ENCODE data around the gene MRPL36. TPM values are rescaled to one million over a fixed set of nuclear protein-coding genes. Genes with fewer than 3 reads are reported as not detected.

MRPL36 gene
- total and polyA plus RNA-seq, 2 donors (not counting 3 experiments of a cell fraction or from before 2014, with no cell fraction given) = 70.3 to 72.7 TPM

DNA sequence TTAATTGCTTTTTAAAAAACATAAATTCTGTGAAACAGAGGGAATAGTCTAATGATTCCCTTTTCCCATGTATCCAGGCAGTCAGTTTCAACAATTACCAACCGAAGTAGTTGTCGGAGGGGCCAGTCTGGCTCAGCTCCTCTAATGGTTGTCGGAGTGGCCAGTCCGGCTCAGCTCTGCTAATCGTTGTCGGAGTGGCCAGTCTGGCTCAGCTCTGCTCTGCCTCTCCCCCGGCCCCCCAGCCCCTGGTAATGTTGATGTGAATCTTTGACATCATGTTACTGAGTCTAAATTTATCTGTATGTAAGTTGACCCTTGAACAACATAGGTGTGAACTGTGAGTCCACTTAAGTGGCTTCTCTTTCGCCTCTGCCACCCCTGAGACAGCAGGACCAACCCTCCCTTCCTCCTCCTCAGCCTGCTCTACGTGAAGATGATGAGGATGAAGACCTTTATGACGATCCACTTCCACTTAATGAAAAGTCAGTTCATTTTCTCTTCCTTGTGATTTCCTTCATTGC, 11.0 kb upstream of the MRPL36 start:
- no peak overlapping the region for H2AFZ ChIP-seq (ENCODE audit: low read depth, low read length)
- ChIA-PET POLR2A (no interaction called here), CTCF (interaction anchor here (1.1 kb wide), 1 partner anchor 13 kb away, joined by 3 read pairs; no protein-coding TSS in a partner anchor)
- H3K9me1 ChIP-seq (replicated peaks; ENCODE audit: control insufficient read depth, extremely low read depth, insufficient read depth, low read length) = no peaks in the 10 kb centered on the region
- H3K36me3 ChIP-seq (ENCODE audit: control insufficient read depth in 2 of 2, extremely low read depth in 1 of 2, insufficient read depth in 2 of 2, low read length in 2 of 2) = peaks cover 12 to 47% of the 10 kb centered on the region in 2 experiments
- FAIRE-seq (no peak), DNase-seq (ENCODE audit: low read depth, low spot score) (no peak)
- no peaks in the 10 kb centered on the region for H3K4me1 ChIP-seq (ENCODE audit: control insufficient read depth, extremely low read depth, insufficient read depth, low read length)
- BruUV-seq (replicated peaks) = no TSS peak
- H3K9me3 ChIP-seq (replicated peaks; ENCODE audit: control insufficient read depth, insufficient read depth, low read length) = no peaks in the 10 kb centered on the region
- H3K4me3 ChIP-seq (replicated peaks in 1 of 3; ENCODE audit: insufficient read depth in 1 of 3, low read depth in 1 of 3, low read length in 3 of 3) = no peak overlapping the region
- H3K27ac ChIP-seq (ENCODE audit: insufficient read depth, low read depth, low read length) = no peak overlapping the region
- dilution Hi-C loops (cut with MboI; ENCODE audit: extremely low pct_ligation_motif_present, low sequenced_read_pairs) = no loop called here
- peaks cover 49% of the 10 kb centered on the region for H3K79me2 ChIP-seq (ENCODE audit: control insufficient read depth, insufficient read depth, low read length)
- no peaks in the 10 kb centered on the region for H4K20me1 ChIP-seq (replicated peaks; ENCODE audit: control insufficient read depth, extremely low read depth, insufficient read depth, low read length)
- no peaks in the 10 kb centered on the region for H3K27me3 ChIP-seq (ENCODE audit: control insufficient read depth in 2 of 2, insufficient read depth in 2 of 2, low read length in 2 of 2)
- no peak overlapping the region for H3K4me2 ChIP-seq (ENCODE audit: insufficient read depth, low read length)
- intact Hi-C loops (cut with micrococcal nuclease) = no loop called here
- no peak overlapping the region for H3K9ac ChIP-seq (replicated peaks; ENCODE audit: extremely low read depth, insufficient read depth, low read length)
- no peak for TF ChIP-seq JUN (IDR thresholded peaks at IDR 0.05; ENCODE audit: borderline replicate concordance, insufficient read depth, insufficient read length, low read depth)
- no peak for TF ChIP-seq FOS (IDR thresholded peaks at IDR 0.05; ENCODE audit: borderline replicate concordance, insufficient read depth, low read length)
- TF ChIP-seq GATA2 (IDR thresholded peaks at IDR 0.05; ENCODE audit: insufficient read depth, insufficient read length, low read depth, low read length) = no peak
- TF ChIP-seq MYC (IDR thresholded peaks at IDR 0.05; ENCODE audit: low read depth, low read length) = no peak
- TF ChIP-seq POLR2AphosphoS5 (IDR thresholded peaks at IDR 0.05; ENCODE audit: insufficient read depth, low read depth, low read length) = no peak
- TF ChIP-seq EZH2 (IDR thresholded peaks at IDR 0.05; ENCODE audit: borderline replicate concordance, low read depth, low read length, severe bottlenecking) = no peak
- TF ChIP-seq POLR2A (IDR thresholded peaks at IDR 0.05; ENCODE audit: low read depth, low read length) = no peak
- TF ChIP-seq MAX (IDR thresholded peaks at IDR 0.05; ENCODE audit: insufficient read depth, insufficient read length) = no peak
- no peak for TF ChIP-seq CTCF (IDR thresholded peaks at IDR 0.05; ENCODE audit: extremely low read depth in 1 of 2, insufficient read depth in 1 of 2, low read depth in 1 of 2, low read length in 2 of 2)

Measured in endothelial cell of umbilical vein (primary cell).